Ramos (cell line): ENCODE measurements around the gene SLC29A2.

Experiments used
- in situ Hi-C: fragments of 300-500 bp; cut with MboI; formaldehyde crosslinking; loops from one replicate; pipeline ENCODE4 v1.14.3; 2022; ENCODE audit warnings: low sequenced_read_pairs; ENCODE audit not compliant: unreplicated experiment

SLC29A2 gene

GRCh38 chr11:66335531-66336233 is 35.9 kb downstream of the SLC29A2 start:
- in situ Hi-C loops: no loop called here

- in situ Hi-C loops: no loop called here
Measured at GRCh38 chr11:66334605-66335442, 36.7 kb downstream of the SLC29A2 start.

- in situ Hi-C loops: no loop called here
Measured at GRCh38 chr11:66333896-66334604, 37.5 kb downstream of the SLC29A2 start.

- in situ Hi-C loops: no loop called here
Measured at GRCh38 chr11:66333220-66333877, 38.2 kb downstream of the SLC29A2 start.

- in situ Hi-C loops: no loop called here
Measured at GRCh38 chr11:66332371-66333219, 39.0 kb downstream of the SLC29A2 start.

- in situ Hi-C loops: no loop called here
Measured at GRCh38 chr11:66331542-66332370, 39.8 kb downstream of the SLC29A2 start.

GRCh38 chr11:66330931-66331330 is 40.6 kb downstream of the SLC29A2 start:
- in situ Hi-C loops: no loop called here

GRCh38 chr11:66329165-66329673 is 42.3 kb downstream of the SLC29A2 start:
- in situ Hi-C loops: no loop called here

GRCh38 chr11:66328302-66329144 is 43.0 kb downstream of the SLC29A2 start:
- in situ Hi-C loops: no loop called here

GRCh38 chr11:66328031-66328301 is 43.6 kb downstream of the SLC29A2 start:
- in situ Hi-C loops: no loop called here

GRCh38 chr11:66327171-66328030 is 44.2 kb downstream of the SLC29A2 start:
- in situ Hi-C loops: no loop called here

- in situ Hi-C loops: no loop called here
Measured at GRCh38 chr11:66326261-66327111, 45.1 kb downstream of the SLC29A2 start.

- in situ Hi-C loops: no loop called here
Measured at GRCh38 chr11:66325263-66325671, 46.3 kb downstream of the SLC29A2 start.

- in situ Hi-C loops: no loop called here
Measured at GRCh38 chr11:66324664-66325063, 46.9 kb downstream of the SLC29A2 start.

GRCh38 chr11:66323684-66324083 is 47.9 kb downstream of the SLC29A2 start:
- in situ Hi-C loops: no loop called here
